NAMALWA (cell line): Measurements from ENCODE around the gene GABRG3.
"Not testable (repeated sequence)": the region's sequence is repeated elsewhere in the genome, so short reads cannot be mapped to it uniquely, and the experiment has no call there.

Experiments used
- DNase-seq: peaks from one replicate; pipeline ENCODE4 v3.0.0-alpha.2; 2015; ENCODE audit warnings: low spot score

Gene GABRG3

DNA sequence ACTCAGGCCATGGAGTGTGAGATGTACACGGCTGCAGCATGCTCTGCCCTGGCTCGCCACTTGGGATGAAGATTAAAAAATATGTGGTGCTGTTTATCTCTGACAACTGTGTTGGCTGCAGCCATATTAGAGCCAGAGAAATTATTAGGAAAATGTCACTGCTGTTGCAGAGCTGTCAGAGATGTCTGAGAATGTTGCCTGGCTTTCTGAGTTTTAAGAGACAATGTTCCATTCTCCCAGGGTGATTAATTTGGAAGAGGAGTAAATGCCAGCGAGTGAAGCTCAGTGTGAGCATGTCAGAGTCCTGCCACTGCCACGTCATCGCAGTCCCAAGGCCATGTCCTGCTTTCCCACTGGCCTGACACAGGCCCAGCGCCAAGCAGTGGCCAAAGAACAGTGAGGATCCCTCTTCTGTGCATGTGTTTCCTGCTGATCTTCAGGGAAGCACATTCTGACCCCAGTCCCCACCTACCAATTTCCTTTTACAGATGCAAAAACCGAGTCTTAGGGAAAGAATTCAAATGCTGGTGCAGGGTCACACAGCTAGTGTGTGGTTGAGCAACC is 370.9 kb downstream of the GABRG3 start:
- no peak for DNase-seq

DNA sequence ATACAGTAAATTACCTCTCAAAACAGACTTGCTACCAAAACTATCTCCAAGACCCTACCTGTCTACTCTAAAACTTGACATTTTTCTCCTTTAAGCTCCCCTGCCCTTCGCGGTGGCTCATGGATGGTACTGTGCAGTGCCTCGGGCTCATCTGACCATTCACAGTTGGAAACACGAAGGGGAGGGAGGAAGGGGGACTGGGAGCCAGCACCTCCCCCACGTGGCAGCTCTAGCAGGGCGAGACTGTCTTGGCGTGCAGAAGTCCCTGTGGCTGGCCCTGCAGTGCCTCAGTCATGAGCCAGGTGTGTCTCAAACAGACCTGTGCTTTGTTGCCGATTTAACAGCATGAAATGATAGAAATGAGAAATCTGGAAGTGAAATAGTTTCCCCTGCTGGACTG is 372.0 kb downstream of the GABRG3 start:
- DNase-seq = no peak

DNA sequence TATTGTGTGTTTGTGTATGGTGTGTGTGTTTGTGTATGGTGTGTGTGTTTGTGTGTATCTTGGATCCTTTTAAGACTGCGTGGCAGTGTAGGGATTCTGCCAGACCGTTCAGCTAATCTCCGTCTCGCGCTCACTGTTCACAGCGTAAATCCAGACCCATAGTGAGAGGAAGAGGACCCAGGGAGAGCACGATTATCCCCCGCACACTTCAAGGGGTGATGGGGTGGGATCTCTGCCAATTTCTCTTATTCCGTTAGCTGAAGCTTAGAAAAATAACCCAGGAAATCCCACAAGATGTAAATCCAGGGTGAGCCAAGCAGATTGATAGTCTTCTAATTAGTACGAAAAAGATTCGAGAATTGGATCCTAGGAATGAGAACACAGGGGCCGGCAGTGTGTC is 381.2 kb downstream of the GABRG3 start:
- DNase-seq = no peak

DNA sequence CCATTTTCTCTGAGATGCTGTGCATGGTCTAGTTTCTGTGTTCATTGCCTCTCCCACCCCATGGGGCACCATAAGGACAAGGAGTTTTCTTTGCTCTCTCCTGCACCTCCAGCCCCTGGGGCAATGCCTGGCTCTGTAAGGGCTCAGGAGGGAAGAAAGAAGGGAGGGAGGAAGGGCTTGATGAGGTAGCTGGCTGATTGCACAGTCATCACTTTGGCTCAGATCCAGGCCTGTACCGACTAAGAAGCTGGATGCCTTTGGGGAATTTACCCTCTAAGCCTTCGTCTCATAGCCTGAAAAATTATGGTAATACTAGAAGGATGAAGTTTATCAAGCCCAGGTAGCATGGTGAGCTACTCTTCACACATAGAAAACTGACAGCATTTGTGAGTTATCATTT is 382.9 kb downstream of the GABRG3 start:
- DNase-seq = no peak

DNA sequence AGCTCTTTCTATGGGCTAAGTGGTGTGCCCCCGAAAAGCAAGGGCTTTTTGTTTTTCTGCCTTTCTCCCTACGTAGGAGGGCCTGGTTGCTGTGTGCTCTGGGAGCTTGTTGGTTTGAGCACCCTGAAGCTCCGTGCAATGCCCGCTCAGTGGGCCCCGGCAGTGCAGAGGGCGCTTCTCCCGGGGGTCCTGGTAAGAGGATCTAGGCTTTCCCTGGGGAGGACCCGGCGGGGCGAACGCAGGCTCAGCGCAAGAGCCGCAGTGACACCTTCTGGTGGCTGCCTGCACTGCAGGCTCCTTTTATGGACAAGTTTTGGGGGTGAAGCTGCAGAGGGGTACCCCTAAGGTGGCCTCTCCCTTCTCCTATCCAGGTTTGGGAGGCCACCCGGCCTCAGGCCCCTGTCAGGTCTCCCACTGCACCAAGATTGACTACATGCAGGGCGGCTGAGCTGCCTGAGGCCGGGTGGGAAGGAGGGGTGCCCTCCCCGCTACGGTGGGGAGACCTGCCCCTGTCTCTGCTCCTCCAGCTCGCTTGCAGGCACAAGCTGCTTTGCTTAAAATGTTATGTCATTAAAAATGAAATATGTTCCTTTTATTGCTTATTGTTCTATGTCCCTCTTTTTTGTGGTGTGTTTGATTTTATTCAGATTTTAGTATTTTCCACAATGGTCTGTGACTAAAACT is 387.9 kb downstream of the GABRG3 start:
- peak; percentile 59 for DNase-seq

DNA sequence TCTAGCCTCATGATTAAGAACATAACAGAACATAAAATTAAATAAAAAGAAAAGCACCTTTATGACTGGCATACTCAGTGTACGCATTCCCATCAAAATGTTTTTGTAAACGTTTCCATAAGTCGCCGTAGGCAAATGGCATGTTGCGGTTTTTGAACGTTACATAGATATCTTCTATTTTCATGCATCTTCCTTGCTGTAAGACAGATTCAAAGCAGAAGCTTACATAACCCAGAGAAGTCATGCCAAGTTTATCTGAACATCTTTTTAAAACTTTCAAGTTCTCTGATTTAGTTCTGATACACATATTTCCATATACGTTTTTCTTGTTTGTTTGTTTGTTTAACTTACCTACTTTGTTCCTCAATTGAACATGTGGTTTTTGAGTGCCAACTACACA is 388.6 kb downstream of the GABRG3 start:
- DNase-seq = no peak

DNA sequence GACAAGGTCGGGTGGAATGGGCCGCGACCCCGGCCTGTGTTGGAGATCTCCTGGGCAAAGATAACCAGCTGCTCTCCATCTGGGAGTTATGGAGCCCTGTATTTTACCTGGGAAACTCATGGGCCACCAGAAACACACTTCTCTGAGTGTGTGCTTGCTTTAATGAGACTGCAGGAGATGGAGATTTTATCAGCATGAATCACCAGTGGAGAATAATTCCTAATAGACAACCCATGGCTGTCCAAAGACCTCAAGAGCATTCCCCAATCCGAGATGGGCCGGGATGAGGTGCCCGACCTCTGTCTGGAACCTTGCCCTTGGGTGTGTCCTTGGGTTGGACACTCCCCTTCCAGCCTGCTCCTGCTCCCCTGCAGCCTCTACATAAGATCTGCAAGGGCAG is 389.3 kb downstream of the GABRG3 start:
- no peak for DNase-seq

DNA sequence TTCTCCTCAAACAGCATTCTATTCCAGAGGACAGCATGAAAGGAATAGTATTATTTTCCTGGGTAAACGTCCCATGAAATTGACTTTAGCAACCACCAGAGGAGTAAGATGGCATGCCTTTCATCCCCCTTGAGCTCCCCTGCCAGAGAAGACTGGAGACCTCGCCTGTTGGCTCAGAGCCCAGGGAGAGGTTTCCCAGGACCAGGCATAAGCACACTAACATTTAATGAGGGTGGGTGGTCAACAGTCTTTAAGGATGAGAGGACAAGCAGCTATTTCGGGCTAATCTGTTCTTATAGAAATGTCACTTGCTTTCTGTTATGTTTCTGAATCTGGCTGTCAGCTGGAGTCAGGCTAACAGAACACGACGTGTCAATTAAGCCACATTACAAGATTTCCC is 390.5 kb downstream of the GABRG3 start:
- DNase-seq = no peak

DNA sequence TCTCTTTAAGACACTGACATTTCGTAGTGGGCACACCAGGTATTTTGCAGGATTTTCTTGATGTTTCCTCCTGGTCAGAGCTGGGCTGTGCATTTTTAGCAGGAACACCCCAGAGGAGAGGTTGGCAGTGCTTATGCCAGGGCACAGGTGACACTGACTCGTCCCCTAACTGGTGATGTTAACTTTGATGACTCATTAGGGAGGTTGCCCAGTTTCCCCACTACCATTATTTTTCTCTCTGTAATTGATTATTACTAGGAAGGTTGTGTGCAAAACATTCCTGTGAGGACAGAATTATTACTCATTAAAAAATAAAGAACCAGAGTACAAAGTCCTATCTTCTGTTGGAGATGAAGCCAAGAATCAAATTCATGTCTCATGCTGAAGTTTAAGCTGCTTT is 394.5 kb downstream of the GABRG3 start:
- DNase-seq = no peak

DNA sequence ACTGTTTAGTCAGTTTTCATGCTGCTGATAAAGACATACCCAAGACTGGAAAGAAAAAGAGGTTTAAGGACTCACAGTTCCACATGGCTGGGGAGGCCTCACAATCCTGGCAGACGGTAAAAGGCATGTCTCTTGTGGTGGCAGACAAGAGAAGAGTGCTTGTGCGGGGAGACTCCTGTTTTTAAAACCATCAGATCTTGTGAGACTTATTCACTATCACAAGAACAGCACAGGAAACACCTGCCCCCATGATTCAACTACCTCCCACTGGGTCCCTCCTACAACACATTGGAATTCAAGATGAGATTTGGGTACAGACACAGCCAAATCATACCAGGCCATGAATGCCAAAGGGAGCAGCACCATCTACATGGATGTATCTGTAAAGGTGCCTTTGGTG is 406.4 kb downstream of the GABRG3 start:
- not testable (repeated sequence) for DNase-seq

DNA sequence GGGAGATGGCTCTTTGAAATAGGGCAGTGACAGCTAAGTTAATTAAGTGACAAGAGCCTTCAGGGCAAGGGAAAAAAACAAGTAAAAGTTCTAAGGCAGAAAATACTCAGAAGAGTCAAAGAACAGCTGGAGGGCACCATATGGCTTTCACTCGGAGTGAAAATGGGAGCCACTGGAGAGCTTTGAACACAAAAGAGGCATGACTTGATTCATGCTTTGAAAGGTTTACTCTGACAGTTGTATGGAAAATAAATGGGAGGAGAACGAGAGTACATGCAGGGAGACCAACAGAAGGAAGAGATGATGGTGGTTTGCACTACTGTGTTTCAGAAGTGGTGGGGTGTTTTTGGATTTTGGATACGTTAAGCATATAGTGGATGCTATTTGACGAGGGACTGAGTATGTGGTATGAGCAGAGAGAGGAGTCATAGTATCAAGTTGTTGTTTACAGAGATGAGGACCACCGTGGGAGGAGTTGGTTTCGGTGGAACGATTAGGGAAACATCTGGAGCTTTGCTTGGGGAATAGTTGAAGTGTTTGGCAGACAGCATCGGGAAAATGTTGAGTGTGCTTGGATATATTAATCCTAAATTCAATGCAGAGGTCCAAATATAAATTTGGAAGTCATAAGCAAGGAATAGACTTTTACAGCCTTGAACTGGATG is 411.5 kb downstream of the GABRG3 start:
- DNase-seq = no peak

DNA sequence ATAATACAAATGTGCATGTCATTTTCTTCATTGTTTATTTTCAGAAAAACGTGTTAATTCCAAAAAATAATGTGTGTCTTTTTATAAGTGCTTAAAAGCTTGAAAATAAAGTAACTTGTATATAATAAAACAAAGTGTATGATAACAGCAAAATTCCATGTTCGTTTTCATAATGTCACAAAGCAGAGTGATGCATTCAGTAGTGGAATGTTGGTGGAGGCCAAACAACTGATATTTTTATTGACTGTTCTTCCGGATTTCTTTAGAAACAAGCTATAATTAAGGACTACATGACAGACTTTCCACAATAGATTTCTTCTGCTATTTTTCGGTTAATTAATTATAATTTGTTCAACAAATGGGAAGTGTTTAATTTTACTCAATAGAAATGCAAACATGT is 412.7 kb downstream of the GABRG3 start:
- no peak for DNase-seq

DNA sequence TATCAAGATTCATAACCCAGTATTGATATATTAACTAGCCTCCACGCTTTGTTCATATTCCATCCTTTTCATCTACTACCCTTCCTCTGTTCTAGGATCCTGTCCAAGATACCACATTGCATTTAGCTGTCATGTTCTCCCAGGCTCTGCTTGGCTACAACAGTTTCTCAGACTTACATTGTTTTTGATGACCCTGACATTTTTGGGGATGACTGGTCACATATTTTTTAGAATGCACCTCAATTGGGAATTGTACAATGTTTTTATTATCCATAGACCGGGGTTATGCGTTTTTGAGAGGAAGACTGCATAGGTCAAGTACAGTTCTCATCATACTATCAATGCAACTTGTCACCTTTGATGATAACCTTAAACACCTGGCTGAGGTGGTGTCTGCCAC is 421.2 kb downstream of the GABRG3 start:
- DNase-seq = no peak

DNA sequence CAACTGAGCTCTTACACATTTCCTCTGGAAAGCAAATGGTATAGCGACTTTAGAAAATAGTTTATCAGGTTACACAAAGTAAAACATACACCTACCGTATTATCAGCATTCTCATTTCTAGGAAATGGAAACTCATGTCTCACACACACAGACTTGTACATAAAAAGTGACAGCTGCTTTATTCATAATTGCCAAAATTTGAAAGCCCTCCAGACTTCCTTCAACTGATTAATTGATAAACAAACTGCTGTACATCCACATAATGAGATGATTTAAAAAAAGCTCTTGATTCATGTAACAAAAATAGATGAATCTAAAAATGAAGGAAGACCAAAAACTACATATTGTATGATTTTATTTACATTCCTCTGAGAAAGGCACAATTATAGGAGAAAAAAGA is 425.5 kb downstream of the GABRG3 start:
- DNase-seq = no peak

DNA sequence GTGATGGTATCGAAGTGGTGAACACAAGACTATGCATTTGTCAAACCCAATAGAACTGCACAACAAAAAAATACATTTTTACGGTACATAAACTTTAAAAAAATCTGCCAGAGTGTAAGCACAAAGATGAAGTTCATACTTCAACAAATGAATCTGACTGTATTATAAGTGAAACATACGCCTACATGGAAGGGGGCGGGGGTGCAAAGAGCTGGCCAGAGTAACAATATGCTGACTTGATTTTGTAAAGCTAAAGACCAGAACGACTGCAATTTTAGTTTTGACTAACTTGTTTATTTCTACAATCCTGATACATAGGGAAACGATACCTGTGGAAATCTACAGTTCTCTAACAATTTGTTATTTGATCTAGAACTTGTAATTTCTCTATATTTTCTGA is 426.0 kb downstream of the GABRG3 start:
- DNase-seq = no peak

DNA sequence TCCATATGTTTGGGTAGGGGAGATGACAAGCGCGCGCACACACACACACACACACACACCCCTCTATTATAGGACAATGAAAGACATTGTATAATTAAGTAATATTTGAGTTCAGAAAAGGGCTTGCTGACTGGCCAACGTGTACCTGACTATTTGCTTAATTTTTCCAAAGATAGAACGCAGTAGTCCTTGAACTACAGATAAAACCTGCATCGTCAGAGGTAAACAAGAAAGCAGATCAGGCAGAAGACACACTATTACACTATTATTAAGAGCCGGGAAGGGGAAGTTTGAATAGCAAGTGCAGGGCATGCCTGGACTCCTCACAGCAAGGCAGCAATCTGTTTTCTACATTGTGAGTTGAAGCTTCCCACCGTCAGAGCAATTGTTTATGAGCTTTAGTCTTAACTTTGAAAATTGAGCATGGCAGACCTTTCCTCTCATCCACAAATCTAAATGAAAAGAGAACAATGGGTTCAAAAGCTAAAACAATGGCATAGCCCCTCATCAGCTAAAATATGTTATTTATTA is 427.7 kb downstream of the GABRG3 start:
- DNase-seq = no peak

DNA sequence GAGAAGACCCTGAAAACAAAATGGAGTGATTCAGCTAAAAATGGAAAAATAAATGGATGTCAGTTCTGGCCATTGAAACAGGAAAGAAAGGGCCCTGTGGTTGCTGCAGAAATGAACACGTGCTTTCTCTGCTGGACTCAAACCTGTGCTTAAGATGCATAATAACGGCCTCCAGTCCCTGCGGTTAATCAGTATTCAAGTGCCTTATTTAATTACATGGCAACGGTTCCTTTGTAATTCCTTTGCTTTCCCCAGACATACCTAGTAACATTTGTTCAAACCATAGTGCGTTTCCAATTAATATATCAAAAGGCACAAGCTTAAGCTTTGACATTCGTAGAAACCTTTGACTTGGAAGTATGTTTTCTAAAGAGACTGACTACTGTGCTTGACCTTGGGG is 428.3 kb downstream of the GABRG3 start:
- no peak for DNase-seq

DNA sequence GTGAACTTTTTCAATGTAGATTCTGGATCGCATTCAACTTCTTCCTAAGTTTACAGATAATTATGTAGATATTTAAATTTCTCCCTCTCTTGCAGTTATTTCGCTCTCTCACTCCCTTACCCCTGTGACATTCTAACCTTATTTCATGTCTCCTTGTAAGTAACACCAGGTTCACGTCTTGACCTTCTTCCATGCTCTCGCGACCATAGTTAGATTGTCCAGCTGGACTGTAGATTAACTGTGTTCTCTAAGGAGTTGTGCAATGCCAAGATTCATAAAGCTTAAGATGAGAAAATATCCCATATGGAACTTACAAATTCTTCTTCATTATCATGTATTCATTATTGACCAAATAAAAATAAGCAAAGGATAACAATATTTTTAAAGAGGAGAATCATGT is 430.5 kb downstream of the GABRG3 start:
- no peak for DNase-seq

DNA sequence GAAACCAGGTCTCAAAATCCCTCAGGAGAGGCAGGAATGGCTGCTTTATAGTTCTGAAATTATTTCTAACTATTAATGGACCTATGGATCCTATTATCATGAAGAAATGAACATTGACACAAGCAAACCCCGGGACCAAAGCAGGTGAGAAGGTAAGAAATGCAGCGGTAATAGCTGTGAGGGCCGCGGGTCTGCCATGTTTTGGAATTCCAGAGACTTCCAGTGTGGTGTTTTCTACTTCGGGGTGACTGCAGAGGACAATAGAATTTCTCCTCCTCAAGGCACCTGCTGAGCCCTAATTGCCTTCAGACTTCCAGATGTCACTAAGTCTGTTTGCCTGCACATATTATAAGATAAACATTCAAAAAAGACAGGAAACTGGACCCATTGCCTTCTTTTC is 437.4 kb downstream of the GABRG3 start:
- DNase-seq = no peak

DNA sequence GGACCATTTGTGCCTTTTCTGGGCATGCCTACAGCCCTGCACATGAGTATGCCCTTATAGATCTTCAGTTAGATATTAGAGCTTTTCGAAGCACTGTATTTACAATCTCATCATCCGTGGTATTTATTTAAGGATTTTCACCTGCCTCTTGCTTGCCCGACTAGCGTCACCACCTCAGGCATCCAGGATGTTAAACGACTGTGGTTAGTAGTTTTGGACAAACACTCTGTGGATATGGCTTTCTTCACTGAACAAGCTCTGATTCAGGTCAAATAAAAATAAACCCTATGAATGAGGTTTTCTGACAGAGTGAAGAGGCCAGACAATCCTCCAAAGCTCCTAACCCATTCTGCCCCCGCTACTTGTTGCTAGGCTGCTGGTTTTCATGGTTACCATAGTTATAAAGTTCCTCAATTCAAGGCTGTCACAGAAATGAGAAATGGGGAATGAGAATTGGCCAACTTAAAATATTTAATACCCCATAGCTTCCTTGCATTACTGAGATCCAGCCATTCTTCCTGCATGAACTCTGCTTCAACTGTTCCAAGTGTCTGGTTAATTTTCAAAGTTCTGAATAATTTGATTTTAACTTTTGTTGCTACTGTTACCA is 440.1 kb downstream of the GABRG3 start:
- no peak for DNase-seq

DNA sequence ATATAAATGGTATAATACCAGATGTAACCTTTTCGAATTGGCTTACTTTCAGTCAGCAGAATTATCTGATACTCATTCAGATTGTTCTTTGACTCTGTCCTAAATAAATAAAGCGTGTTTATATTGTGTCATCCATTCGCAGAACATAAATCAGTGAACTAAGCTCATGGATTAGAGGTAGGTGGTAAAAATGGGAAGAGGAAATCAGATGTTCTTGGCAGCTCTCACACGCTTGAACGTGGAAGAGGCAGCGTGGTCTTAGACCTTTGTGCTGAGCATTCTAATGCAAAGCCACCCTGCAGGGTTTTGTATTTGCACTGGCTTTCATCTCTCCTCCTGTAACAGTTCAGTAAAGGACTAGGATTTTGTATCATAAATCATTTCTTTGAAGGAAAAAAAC is 441.4 kb downstream of the GABRG3 start:
- DNase-seq = no peak

DNA sequence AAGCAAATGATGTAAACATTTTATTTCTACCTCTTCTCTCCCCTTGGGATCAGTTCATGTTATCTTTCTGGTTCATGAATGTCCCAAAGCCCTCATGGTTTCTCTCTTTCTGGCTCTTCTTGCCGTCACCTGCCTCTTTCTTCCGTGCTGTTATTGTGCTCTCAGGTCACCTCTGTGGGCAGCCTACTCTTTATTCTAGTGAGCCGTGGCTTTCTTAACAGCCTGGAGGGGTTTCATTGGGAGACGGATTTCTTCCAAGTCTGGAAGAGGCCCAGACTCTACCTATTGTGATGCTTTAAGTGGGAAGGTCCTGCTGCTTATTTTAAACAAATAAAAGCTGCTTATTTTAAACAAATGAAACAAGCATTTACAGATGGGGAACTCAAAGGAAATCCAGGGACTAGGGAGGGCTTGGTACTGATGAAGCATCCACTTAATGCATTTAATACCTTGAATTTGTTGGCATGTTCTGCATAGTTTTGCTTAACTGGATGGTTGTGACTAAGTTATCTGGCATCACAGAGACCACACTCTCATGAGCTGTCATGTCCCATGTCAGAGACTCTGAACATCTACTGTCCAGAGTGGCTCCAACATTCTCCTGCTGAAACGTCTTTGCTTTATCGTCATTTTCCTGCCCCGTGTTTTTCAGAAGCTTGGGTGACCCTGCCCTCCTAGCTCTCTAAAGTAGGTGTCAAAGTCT is 443.3 kb downstream of the GABRG3 start:
- DNase-seq = no peak

DNA sequence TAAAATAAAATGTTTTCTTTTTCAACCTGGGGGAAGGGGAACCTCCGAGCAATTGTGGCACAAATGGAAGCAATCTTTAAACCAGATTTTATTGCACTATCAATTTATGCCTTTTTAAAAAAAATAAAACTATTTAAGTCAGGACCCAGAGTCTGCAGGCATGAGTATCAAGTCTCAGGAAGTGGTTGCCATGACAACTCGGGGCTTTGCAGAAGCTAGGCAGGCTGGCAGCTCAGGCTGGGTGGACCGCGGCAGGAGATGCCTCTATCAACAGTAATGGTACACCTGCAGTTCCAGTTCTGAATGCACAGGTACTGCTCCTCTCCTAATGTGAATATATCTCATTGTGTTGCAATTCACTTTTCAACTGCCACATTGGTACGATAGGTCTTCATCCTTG is 447.7 kb downstream of the GABRG3 start:
- DNase-seq = peak; percentile 16
